ENCODE measurements around the gene LRRFIP2.
"Not testable (repeated sequence)": the region's sequence is repeated elsewhere in the genome, so short reads cannot be mapped to it uniquely, and the experiment has no call there.

The LRRFIP2 gene

DNA sequence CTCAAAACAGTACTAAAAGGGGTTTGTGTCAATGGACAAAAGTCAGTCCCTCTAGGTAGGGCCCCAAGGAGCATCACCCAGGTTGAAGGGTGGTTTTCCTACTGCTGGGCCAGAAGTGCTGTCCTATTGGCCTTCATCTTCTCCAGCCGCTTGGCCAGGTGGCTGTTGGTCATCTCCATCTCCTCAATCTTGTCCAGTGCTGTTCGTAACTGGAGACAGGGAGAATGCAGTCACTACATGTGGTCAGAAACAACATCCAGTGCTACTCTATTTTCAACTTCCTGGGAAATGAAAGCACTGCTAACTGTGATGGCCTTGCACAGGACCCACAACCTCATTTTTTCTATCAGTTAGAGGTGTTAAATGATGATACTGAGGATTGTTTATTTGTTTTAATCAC, 120.6 kb downstream of the LRRFIP2 start:
- no peak for DNase-seq

DNA sequence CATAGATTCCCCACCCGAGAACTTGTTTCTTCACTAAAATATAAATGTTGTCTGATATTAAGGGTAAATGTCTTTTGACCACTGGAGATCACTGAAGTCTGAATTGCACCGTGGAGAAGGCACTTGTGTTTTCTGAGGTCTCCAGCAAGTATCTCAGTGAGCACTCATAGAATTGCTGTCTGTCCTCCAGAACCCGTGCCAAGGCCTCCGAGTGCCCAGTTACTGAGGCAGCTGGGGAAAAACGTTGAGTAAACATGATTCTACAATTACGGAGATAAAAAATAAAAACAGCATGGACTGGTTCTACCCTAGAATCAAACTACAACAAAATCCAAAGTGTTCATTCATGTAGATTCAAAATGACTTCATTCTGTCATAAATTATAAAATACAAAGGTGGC, 121.0 kb downstream of the LRRFIP2 start:
- DNase-seq = no peak

DNA sequence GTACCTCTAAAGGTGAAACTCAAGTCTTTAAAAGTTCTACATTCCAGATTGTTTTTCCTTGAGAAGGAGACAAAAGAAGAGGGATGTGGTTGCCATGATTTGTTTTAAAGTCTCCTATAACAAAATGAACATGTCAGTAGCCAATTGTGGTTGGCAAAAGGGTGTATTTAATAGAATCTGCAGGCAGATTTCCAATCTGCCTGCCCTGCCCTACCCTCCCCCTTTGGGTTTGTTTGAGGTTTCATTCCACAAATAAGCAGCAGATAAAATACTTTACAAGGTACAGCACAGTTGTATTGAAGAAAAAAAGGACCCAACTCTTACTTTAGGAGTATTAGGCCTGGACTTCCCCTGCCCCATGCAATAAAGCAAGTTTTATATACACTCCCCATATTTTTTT, 121.5 kb downstream of the LRRFIP2 start:
- DNase-seq = no peak

DNA sequence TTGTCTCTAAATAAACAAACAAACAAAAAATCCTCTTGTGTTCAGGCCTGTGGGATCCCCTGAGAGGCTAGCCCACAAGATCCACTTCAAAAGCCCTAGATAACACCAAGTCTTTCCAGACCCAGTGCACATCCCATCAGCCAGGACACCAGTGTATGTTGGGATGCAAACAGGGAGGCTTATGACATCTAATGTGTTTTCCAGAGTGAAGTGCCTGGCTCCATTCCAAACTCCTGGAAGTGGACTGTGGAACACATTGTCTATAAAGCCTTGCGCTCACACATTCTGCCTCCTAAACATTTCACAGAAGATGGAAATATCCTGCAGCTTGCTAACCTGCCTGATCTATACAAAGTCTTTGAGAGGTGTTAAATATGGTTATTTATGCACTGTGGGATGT, 124.1 kb downstream of the LRRFIP2 start:
- no peak for DNase-seq

DNA sequence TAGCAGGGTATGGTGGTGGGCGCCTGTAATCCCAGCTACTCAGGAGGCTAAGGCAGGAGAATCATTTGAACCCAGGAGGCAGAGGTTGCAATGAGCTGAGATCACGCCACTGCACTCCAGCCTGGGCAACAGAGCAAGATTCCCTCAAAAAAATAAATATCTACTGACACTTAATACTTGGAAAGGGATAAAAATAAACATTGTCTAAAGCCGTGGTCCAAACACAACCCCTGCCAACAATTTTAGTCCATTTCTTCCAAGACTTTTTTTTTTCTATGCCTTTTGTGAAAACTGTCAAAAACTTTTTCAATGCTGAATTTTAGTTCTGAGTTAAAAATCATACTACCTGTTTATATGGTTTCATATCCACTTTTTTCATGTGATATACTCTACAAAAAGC, 131.7 kb downstream of the LRRFIP2 start:
- not testable (repeated sequence) for DNase-seq

DNA sequence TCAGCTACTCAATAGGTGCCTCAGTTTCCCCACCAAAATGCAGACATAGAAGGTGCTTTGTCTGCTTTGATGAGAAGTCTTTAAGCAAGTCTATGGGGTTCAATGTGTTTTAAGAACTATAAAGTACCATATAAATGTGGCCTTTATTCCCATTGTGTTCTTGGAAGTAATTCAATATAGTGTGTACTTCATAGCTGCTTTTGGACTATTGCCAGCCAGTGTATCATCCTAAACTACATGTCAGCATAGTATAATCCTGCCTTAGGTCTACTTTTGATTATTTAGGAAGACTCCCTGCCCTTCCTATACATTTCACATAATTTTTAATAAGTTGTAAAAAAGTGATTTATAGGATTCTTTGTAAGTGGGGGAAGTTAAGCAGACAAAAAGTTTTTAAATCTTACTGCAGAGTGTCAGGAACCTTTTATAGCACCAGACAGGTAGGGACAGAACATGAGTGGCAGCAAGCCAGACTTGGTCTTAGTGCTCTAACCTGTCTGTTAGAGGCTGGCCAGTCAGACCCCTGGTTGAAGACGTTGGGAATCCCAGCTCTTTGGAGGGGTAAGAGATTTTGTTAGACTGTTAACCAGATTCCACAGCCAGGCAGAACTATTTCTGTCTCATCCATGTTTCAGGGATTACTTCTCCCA, 132.7 kb downstream of the LRRFIP2 start:
- DNase-seq = no peak

DNA sequence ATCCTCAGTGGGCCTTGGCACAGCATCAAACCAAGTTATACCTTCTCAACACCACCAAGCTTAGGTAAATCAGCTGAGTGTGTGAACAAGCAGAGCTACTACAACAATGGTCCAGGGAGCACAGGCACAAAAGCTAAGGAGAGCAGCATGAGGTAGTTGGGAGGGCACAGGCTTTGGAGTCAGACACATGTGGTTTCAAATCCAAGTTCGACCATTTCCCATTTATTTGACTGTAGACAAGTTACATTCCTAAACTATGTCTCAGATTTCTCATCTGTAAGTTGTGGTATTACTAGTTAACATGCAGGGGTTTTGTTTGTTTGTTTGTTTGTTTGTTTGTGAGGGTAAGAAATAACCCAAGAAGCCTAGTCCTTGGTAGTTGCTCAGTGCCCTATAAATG, 134.2 kb downstream of the LRRFIP2 start:
- no peak for DNase-seq

DNA sequence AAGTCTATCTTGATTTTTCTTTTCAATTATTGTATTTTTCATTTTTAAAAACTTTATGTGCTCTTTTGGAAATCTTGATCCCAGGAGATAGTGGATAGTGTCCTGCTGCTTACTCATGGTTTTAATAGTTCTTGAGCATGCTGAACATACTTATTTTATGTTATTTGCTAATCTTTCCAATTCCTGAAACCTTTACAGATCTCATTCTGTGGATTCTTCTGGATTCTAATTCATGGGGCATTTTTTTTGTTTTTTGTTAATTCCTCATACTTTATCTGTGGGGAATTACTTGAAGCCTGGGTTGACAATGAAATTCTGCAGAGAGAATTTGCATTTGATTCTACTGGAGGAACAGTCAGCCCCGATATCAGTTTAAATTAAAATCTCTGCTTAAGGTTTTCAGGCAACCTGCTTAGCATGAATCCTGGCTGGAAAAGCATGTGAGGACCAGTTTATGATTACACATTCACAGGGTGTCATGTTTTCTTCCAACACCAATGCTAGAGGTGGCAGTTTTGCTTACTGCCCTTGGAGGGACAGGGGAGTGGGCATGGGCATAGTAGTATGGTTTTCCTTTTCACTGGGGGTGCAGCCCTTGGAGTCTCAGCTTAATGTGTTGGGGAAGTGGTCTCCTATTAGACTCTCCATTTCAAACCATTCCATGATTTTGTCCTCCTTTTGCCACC, 135.1 kb downstream of the LRRFIP2 start:
- no peak for DNase-seq

DNA sequence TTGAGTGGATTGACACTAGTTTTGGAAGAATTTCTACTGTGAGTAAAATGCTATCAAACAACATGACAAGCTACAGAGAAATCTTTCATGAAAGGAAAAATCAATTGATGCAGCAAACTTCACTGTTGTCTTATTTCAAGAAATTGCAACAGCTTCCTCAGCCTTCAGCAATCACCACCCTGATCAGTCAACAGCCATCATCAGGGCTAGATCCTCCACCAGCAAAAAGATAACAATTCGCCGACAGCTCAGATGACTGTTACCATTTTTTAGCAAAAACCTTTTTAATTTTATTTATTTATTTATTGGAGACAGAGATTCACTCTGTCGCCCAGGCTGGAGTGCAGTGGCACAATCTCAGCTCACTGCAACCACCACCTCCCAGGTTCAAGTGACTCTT, 137.0 kb downstream of the LRRFIP2 start:
- DNase-seq = no peak

DNA sequence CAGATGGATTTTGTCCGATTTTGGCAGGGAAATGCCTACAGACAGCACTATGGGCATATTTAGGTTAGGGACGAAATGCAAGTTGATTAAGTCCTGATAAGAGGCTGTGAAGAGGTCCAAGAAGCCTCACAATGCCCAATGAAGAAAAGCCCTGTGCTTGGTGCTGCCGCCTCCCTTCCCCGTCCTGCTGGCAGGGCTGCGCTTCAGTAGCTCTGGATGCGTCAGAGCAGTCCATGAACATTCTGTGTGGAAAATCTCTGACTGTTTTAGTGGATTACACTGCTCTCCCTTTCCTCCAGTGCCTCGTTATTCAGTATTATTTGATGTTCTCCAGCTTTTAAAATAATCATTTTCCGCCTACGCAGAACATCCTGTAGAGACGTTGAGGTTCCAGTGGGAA, 141.4 kb downstream of the LRRFIP2 start:
- DNase-seq = no peak

DNA sequence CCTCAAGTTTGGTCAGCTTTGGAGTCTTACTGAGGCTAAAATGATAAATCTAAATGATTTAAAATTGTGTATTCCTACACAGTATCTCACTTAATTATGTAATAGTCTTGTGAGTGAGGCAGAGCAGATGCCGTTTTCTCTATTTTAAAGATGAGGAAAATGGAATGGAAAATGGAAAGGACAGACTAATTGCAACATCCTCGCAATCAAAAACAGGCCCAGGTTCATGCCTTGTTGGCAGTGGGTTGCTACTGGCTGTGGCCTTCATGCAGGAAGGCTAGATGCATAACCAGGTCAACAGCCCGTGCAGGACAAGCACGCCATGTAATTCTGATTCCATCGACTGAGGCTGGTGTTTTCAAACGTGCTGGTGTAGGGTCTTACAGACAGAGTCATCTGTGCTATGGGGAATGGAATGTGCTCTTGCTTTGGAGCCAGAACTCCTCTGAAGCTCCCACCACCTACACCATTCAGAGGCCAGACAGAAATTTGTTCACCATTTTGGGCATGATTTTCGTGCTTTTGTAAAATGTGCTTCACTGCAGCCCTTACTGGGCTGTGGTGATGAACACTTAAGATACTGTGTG, 143.2 kb downstream of the LRRFIP2 start:
- DNase-seq = no peak

DNA sequence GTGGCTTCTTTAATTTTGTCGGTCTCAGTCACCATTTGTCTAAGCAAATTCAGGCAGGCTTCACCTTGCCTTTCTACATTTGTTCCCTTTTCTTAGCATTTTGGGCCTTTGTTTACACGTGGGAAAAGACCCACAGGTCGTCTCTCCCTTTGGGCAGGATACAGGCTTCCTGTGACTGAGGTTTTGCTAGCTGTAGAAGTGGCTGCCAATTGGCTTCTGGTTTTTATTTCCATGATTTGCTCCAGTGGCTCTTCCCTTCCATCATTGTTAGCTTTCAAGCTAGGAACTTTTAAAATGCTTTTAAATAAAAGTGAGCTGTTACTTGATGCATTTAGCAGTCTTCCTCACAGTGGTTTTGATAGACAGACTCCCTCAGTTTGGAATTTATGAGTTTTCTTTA, 143.8 kb downstream of the LRRFIP2 start:
- no peak for DNase-seq

DNA sequence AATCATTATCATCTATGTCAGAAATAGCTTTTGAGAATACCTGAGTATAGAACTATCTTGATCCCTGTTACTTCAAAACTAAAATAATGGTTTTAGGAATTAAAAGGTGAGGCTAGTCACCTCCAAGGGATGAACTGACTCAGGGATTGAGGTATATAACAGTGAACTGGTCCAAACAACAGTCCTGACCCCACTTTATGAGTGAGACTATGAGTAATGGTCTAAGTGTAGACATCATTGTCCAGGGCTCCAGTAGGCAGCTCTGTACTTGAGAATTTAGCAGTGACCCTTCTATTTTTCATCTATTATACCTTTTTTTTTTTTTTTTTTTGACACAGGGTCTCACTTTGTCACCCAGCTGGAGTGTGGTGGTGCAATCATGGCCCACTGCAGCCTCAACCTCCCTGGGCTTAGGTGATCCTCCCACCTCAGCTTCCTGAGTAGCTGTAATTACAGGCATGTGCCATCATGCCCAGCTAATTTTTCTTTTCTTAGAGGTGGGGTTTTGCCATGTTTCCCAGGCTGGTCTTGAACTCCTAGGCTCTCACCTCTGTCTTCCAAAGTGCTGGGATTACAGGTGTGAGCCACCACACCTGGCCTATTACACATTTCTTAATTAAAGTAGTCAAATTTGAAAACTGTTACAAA, 144.7 kb downstream of the LRRFIP2 start:
- no peak for DNase-seq

DNA sequence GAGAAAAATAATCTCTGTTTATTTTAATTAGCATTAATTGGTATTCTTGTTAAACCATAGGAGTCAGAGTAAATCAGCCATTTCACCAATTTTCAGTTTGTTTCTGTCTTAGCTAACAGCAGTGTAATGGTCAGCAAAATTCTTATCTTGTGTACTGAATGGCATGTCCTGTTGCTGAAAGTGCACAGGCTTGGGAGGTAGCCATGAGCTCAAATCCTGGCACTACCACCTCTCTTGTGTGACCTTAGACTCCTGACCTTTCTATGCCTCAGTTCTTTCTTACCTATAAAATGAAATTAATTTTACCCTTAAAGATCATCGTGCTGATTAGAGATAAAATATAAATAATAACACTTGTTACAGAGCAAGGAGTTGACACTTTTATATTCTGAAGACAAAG, 145.3 kb downstream of the LRRFIP2 start:
- DNase-seq = no peak

DNA sequence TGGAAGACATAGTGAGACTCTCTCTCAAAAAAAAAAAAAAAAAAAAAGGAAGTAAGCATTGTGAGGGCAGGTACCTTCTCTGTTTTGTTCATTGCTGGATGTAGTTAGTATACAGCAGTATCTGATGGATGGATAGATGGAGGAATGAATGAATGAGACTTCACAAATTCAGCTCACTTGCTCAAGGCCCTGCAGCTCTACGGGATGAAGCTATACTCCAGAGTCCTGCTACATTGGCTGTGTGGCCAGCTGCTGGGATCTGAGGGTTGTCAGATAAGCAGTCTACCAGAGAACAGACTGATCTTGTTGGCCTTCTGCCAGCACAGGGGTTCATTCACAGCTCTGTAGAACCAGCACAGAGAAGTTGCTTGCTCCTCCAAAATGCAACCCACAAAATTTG, 146.1 kb downstream of the LRRFIP2 start:
- no peak for DNase-seq

DNA sequence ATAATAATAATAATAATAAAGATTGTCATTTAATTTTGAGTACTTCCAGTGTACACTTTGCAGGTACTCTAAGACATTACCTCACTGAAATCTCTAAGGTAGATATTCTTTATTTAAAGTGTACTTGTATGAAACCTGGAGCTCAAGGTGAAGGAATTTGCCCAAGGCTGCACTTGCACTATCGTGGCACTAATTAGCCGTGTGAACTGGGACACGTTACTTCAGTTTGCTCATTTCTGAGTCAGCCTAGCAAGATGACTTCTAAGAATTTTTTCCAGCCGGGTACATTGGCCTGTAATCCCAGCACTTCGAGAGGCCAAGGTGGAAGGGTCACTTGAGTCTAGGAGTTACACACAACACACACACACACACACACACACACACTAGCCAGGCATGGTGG, 147.5 kb downstream of the LRRFIP2 start:
- no peak for DNase-seq

DNA sequence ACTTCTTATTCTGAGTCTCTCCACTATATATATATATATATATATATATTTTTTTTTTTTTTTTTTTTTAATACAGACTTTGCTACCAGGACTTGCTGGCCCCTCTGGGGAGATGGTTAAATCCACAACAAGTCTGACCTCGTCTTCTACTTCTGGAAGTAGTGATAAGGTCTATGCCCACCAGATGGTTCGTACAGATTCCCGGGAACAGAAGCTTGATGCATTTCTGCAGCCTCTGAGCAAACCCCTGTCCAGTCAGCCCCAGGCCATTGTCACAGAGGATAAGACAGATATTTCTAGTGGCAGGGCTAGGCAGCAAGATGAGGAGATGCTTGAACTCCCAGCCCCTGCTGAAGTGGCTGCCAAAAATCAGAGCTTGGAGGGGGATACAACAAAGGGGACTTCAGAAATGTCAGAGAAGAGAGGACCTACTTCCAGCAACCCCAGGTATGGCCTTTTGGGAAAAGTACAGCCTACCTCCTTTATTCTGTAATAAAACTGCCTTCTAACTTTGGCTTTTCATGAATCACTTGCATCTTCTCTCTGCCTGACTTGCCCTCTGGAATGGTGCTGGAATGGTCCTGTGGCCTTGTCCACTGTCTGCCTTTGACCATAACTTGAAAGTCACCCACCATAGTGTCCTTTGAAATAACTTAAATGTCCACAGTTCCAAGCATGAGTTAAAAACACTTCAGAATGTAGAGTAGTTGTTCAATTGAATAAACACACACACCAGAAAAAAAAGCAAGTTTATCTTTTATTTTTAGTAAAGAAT, 148.6 kb downstream of the LRRFIP2 start:
- DNase-seq = no peak

DNA sequence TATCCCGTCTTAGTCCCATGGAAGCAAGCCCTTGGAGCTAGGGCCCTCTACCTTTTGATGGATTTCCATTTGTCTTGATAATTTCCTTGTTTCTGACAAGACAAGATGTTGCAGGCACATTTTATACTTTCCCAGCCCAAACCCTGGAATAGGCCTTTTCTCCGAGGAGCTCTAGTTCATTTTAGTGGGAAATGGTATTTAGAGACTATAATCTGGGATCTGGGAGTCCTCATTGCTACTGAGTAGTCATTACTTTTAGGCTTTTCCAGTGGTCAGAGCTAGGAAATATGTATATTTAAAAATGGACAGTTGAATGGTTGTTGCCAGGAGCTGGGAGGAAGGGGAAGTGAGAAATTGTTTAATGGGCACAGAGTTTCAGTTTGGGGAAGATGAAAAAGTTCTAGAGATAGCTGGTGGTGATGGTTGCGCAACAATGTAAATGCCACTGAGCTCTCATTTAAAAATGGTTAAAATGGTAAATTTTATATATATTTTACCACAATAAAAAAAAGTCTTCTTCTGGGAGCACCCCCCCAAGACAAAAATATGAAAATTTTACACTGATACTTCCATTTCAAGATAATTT, 149.5 kb downstream of the LRRFIP2 start:
- no peak for DNase-seq

DNA sequence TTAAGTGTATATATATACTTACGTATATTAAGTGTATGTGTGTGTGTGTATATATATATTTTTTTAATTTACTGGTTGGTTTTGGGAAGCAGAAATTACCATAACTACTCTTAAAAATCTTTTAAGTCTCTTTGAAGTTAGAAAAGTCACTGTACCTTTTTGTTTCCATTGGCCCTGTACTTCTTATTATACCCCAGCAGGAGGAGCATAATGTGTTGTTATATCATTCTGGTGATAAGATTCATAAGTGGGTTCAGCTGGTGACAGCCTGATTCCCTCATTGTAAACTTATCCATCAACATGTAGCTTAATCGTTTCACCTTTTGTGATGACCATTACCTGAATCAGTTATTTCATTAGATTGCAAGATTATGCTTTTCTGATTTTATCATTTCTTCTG, 150.3 kb downstream of the LRRFIP2 start:
- DNase-seq = no peak

DNA sequence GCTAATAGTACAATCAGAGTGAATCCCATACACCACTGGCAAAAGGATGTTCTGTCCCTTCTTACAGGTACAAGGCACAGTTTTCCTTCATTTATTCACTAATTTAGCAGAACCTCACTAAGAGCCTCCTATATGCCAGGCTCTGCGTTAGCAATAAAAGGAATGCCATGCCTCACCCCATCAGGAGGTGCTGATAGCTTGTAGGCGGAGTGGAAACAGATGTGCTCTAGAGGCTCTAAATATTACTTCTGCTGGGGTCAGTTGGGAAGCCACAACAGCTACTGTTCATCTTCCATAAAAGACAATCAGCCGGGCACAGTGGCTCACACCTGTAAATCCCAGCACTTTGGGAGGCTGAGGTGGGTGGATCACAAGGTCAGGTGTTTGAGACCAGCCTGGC, 156.7 kb downstream of the LRRFIP2 start:
- DNase-seq = no peak

DNA sequence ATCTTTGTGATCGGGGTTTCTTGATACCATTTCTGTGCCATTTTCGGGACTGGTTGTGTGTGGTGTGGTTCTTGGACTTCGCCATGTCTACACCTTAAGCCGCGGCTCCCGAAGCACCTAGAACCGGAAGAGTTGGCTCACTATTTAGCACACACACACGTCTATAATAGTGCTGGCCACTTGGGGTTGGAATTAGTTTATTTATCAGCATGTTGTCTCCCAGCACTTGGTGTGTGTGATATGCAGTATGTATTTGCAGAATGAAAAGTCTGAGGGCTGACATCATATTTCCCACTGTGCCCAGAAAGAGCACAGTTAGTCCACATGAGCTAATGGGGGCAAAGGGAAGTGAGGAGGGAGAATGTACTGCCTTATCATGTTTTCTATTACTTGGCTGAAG, 157.5 kb downstream of the LRRFIP2 start:
- DNase-seq = no peak

DNA sequence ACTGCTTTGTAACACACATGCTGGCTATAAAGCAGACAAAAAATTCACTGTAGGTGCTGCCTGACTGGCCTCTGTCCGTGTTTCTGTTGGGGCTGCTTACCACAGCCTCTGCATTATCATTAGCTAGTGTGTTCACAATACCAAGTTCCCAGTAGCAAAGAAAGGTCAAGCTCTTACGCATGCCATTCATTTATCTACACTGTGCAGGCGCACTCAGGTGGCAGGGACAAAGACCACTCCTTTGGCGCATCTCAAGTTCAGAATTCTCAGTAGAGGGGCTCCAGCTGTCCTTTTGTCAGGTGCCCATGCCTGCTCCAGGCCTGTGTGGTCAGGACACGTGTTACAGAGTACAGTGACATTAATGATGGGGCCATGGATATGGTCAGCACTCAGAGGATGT, 158.7 kb downstream of the LRRFIP2 start:
- DNase-seq = no peak

DNA sequence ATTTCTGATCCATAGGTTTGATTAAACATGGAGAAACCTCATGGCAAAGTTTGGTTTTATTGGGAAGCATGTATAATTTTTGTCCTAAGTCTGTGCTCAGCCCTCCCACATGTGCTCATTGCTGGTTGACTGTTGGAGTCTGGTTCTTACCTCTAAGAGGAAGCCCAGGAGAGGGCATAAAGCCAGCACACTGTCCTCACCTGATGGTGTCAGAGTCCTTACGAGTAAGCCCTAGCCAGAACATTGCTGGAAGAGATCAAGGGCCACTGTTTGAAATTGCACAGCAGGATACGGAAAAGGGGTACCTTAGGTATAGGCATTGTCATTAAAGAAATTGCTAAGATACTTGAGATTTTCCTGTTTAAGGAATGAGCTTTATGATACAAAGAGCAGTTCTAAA, 159.8 kb downstream of the LRRFIP2 start:
- DNase-seq = no peak

All from NCI-H187 (cell line).